Measurements from ENCODE around the gene CRYM.
"Not testable (repeated sequence)": the region's sequence is repeated elsewhere in the genome, so short reads cannot be mapped to it uniquely, and the experiment has no call there.

Gene CRYM

GRCh38 chr16:21277045-21277926, 804 bp downstream of the CRYM start:
- no peak overlapping the region for H3K27ac ChIP-seq (ENCODE audit: low read depth, low read length)
- peak overlapping the region; percentile 66 for H3K4me3 ChIP-seq (ENCODE audit: low read depth, low read length)
- no peak overlapping the region for H3K9ac ChIP-seq (ENCODE audit: low read length)

GRCh38 chr16:21276090-21276489, 2.0 kb downstream of the CRYM start:
- H3K27me3 ChIP-seq (ENCODE audit: control insufficient read depth, insufficient read depth, low read length) = peaks cover 55% of the 10 kb centered on the region
- H3K4me1 ChIP-seq (ENCODE audit: control insufficient read depth, insufficient read depth, low read length) = peaks cover 13% of the 10 kb centered on the region
- no peak overlapping the region for H3K9ac ChIP-seq (ENCODE audit: low read length)
- H3K9me3 ChIP-seq (ENCODE audit: control insufficient read depth, insufficient read depth, low read depth, low read length) = no peaks in the 10 kb centered on the region
- H3K4me3 ChIP-seq (ENCODE audit: low read depth, low read length) = no peak overlapping the region
- H3K36me3 ChIP-seq (ENCODE audit: control insufficient read depth, insufficient read depth, low read length) = no peaks in the 10 kb centered on the region
- H3K27ac ChIP-seq (ENCODE audit: low read depth, low read length) = no peak overlapping the region

More at GRCh38 chr16:21277045-21277926, 804 bp downstream of the CRYM start:
- Histone ChIP-seq H3K36me3 (ENCODE audit: control insufficient read depth, insufficient read depth, low read length) (no peaks in the 10 kb centered on the region), H3K27me3 (ENCODE audit: control insufficient read depth, insufficient read depth, low read length) (peaks cover 59% of the 10 kb centered on the region), H3K9me3 (ENCODE audit: control insufficient read depth, insufficient read depth, low read depth, low read length) (no peaks in the 10 kb centered on the region), H3K4me1 (ENCODE audit: control insufficient read depth, insufficient read depth, low read length) (peaks cover 13% of the 10 kb centered on the region)

GRCh38 chr16:21275529-21275928, 2.6 kb downstream of the CRYM start:
- Histone ChIP-seq H3K36me3 (ENCODE audit: control insufficient read depth, insufficient read depth, low read length) (no peaks in the 10 kb centered on the region), H3K4me1 (ENCODE audit: control insufficient read depth, insufficient read depth, low read length) (peaks cover 13% of the 10 kb centered on the region), H3K27ac (ENCODE audit: low read depth, low read length) (no peak overlapping the region), H3K4me3 (ENCODE audit: low read depth, low read length) (no peak overlapping the region), H3K27me3 (ENCODE audit: control insufficient read depth, insufficient read depth, low read length) (peaks cover 55% of the 10 kb centered on the region), H3K9me3 (ENCODE audit: control insufficient read depth, insufficient read depth, low read depth, low read length) (no peaks in the 10 kb centered on the region), H3K9ac (ENCODE audit: low read length) (no peak overlapping the region)

- Histone ChIP-seq H3K4me1 (ENCODE audit: control insufficient read depth, insufficient read depth, low read length) (peaks cover 13% of the 10 kb centered on the region), H3K27ac (ENCODE audit: low read depth, low read length) (no peak overlapping the region), H3K36me3 (ENCODE audit: control insufficient read depth, insufficient read depth, low read length) (no peaks in the 10 kb centered on the region), H3K27me3 (ENCODE audit: control insufficient read depth, insufficient read depth, low read length) (peaks cover 50% of the 10 kb centered on the region), H3K9ac (ENCODE audit: low read length) (no peak overlapping the region), H3K9me3 (ENCODE audit: control insufficient read depth, insufficient read depth, low read depth, low read length) (no peaks in the 10 kb centered on the region), H3K4me3 (ENCODE audit: low read depth, low read length) (no peak overlapping the region)
Observed at GRCh38 chr16:21274172-21274726, 3.8 kb downstream of the CRYM start.

- H3K4me3 ChIP-seq (ENCODE audit: low read depth, low read length); H3K9me3 ChIP-seq (ENCODE audit: control insufficient read depth, insufficient read depth, low read depth, low read length); H3K36me3 ChIP-seq (ENCODE audit: control insufficient read depth, insufficient read depth, low read length); H3K9ac ChIP-seq (ENCODE audit: low read length); H3K27ac ChIP-seq (ENCODE audit: low read depth, low read length): not testable (repeated sequence)
- peaks cover 12% of the 10 kb centered on the region for H3K4me1 ChIP-seq (ENCODE audit: control insufficient read depth, insufficient read depth, low read length)
- H3K27me3 ChIP-seq (ENCODE audit: control insufficient read depth, insufficient read depth, low read length) = peaks cover 36% of the 10 kb centered on the region
Observed at GRCh38 chr16:21272763-21273162, 5.3 kb downstream of the CRYM start.

- Histone ChIP-seq H3K9ac (ENCODE audit: low read length) (no peak overlapping the region), H3K4me1 (ENCODE audit: control insufficient read depth, insufficient read depth, low read length) (peaks cover 6% of the 10 kb centered on the region; the same call in 1 of the 2 replicates)
Observed at GRCh38 chr16:21272253-21272652, 5.8 kb downstream of the CRYM start.

GRCh38 chr16:21268236-21268635, 9.9 kb downstream of the CRYM start:
- Histone ChIP-seq H3K4me1 (ENCODE audit: control insufficient read depth, insufficient read depth, low read length) (no peaks in the 10 kb centered on the region; the same call in 1 of the 2 replicates), H3K4me3 (ENCODE audit: low read depth, low read length) (no peak overlapping the region), H3K27me3 (ENCODE audit: control insufficient read depth, insufficient read depth, low read length) (no peaks in the 10 kb centered on the region), H3K36me3 (ENCODE audit: control insufficient read depth, insufficient read depth, low read length) (no peaks in the 10 kb centered on the region), H3K27ac (ENCODE audit: low read depth, low read length) (no peak overlapping the region), H3K9ac (ENCODE audit: low read length) (no peak overlapping the region), H3K9me3 (ENCODE audit: control insufficient read depth, insufficient read depth, low read depth, low read length) (no peaks in the 10 kb centered on the region)

More at GRCh38 chr16:21272253-21272652, 5.8 kb downstream of the CRYM start:
- H3K4me3 ChIP-seq (ENCODE audit: low read depth, low read length) = no peak overlapping the region
- H3K9me3 ChIP-seq (ENCODE audit: control insufficient read depth, insufficient read depth, low read depth, low read length) = no peaks in the 10 kb centered on the region
- H3K27me3 ChIP-seq (ENCODE audit: control insufficient read depth, insufficient read depth, low read length) = peaks cover 31% of the 10 kb centered on the region
- no peaks in the 10 kb centered on the region for H3K36me3 ChIP-seq (ENCODE audit: control insufficient read depth, insufficient read depth, low read length)
- H3K27ac ChIP-seq (ENCODE audit: low read depth, low read length) = no peak overlapping the region

GRCh38 chr16:21267298-21267697, 10.8 kb downstream of the CRYM start:
- Histone ChIP-seq H3K9me3 (ENCODE audit: control insufficient read depth, insufficient read depth, low read depth, low read length) (no peaks in the 10 kb centered on the region), H3K27ac (ENCODE audit: low read depth, low read length) (no peak overlapping the region), H3K4me3 (ENCODE audit: low read depth, low read length) (no peak overlapping the region), H3K36me3 (ENCODE audit: control insufficient read depth, insufficient read depth, low read length) (no peaks in the 10 kb centered on the region), H3K9ac (ENCODE audit: low read length) (no peak overlapping the region), H3K4me1 (ENCODE audit: control insufficient read depth, insufficient read depth, low read length) (no peaks in the 10 kb centered on the region; the same call in 1 of the 2 replicates), H3K27me3 (ENCODE audit: control insufficient read depth, insufficient read depth, low read length) (no peaks in the 10 kb centered on the region)

- no peaks in the 10 kb centered on the region for H3K36me3 ChIP-seq (ENCODE audit: control insufficient read depth, insufficient read depth, low read length)
- H3K27me3 ChIP-seq (ENCODE audit: control insufficient read depth, insufficient read depth, low read length) = no peaks in the 10 kb centered on the region
- H3K4me3 ChIP-seq (ENCODE audit: low read depth, low read length) = no peak overlapping the region
- H3K9ac ChIP-seq (ENCODE audit: low read length) = no peak overlapping the region
- H3K4me1 ChIP-seq (ENCODE audit: control insufficient read depth, insufficient read depth, low read length) = no peaks in the 10 kb centered on the region; the same call in 1 of the 2 replicates
- no peak overlapping the region for H3K27ac ChIP-seq (ENCODE audit: low read depth, low read length)
- no peaks in the 10 kb centered on the region for H3K9me3 ChIP-seq (ENCODE audit: control insufficient read depth, insufficient read depth, low read depth, low read length)
Observed at GRCh38 chr16:21265104-21265837, 12.8 kb downstream of the CRYM start.

GRCh38 chr16:21264571-21265036, 13.5 kb downstream of the CRYM start:
- no peak overlapping the region for H3K27ac ChIP-seq (ENCODE audit: low read depth, low read length)
- H3K27me3 ChIP-seq (ENCODE audit: control insufficient read depth, insufficient read depth, low read length) = no peaks in the 10 kb centered on the region
- no peaks in the 10 kb centered on the region; the same call in 1 of the 2 replicates for H3K4me1 ChIP-seq (ENCODE audit: control insufficient read depth, insufficient read depth, low read length)
- H3K36me3 ChIP-seq (ENCODE audit: control insufficient read depth, insufficient read depth, low read length) = no peaks in the 10 kb centered on the region
- H3K9me3 ChIP-seq (ENCODE audit: control insufficient read depth, insufficient read depth, low read depth, low read length) = no peaks in the 10 kb centered on the region
- no peak overlapping the region for H3K4me3 ChIP-seq (ENCODE audit: low read depth, low read length)
- H3K9ac ChIP-seq (ENCODE audit: low read length) = no peak overlapping the region
